Hematopoietic multipotent progenitor cell treated with erythropoietin and hydrocortisone succinate and interleukin-3 and kit ligand, for 4 days (in vitro differentiated cells): ENCODE measurements around the gene WNT3A.
"Not testable (repeated sequence)": the region's sequence is repeated elsewhere in the genome, so short reads cannot be mapped to it uniquely, and the experiment has no call there.

Experiments
- DNase-seq: peaks from one replicate; pipeline ENCODE4 v3.0.0-alpha.2; 2015

WNT3A gene

DNA sequence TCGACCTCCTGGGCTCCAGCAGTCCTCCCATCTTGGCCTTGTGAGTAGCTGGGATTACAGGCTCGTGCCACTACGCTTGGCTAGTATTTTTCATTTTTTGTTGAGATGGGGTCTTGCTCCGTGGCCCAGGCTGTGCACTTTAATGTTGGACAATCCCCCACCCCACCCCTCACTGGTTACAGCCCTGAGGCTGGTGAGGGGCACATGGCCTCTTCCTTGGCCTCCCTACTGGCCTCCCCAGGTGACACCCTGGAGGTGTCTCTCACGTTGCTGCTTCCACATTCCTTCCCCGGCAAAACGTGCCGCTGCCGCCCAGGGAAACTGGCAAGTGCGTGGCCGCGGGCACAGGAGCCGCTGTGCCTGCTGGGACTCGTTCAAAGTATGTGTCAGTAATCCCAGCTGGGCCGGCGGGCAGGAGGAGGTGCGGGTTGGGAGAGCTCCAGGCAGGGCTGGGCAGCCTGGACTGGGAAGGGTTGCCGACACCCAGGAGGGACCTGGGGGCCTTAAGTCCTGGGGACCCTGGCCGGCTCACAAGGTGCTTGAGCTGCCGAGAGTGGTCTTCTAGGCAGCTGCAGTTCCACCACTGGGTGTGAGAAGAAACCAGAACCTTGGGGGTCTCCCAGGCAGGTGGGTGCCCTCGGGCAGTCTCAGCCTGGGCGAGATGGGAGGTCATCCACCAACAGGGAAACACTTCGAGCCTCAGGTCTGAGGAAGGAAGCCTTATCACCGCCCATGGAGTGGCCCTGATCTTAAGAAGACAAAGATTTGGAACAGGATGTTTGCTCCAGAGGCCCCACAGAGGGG, 6.5 kb downstream of the WNT3A start:
- DNase-seq, result no peak

DNA sequence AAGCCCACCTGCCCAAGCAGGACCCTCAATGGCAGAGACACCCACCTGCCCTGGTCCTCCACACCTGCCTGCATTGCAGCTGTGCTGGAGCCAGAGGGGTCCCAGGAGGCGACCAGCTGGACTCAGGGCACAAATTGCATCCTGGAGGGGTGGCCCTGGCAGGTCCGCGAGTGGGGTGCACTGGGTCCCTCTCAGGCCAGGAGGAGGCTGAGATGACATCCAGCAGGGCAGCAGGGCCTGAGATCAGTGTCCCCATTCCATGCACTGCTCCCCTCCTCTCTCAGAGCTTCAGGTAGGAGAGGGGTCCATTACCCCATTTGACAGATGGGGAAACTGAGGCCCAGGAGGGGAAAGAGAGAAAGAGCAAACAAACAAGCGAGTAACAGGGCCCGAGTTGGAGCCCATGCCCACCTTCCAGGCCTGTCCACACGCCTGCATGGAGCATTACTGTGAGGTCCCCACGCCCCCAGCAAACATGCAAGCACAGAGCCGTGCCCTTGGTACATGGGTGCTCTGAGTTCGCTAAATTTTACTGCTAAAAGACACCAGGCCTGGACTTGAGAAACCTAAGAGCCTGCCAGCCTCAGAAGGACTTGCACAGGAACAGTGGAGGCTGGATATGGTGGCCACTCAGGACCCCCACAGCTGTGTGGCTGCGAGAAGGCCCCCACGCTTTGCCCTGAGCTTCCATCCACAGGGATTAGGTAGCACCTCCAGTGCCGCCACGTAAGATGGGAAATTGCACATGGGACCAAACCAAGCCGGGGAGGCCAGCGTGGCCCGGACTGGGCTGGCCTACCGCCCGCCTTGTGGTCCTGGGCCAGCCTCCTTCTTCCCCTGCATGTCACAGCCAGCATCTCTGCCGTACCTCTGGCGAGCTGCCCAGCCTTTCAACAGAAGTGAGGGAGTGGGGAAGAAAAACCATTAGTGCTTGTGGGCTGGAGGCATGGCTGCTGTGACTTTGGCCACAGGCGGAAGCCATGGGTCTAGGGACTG, 7.4 kb downstream of the WNT3A start:
- peak; percentile 72 for DNase-seq

DNA sequence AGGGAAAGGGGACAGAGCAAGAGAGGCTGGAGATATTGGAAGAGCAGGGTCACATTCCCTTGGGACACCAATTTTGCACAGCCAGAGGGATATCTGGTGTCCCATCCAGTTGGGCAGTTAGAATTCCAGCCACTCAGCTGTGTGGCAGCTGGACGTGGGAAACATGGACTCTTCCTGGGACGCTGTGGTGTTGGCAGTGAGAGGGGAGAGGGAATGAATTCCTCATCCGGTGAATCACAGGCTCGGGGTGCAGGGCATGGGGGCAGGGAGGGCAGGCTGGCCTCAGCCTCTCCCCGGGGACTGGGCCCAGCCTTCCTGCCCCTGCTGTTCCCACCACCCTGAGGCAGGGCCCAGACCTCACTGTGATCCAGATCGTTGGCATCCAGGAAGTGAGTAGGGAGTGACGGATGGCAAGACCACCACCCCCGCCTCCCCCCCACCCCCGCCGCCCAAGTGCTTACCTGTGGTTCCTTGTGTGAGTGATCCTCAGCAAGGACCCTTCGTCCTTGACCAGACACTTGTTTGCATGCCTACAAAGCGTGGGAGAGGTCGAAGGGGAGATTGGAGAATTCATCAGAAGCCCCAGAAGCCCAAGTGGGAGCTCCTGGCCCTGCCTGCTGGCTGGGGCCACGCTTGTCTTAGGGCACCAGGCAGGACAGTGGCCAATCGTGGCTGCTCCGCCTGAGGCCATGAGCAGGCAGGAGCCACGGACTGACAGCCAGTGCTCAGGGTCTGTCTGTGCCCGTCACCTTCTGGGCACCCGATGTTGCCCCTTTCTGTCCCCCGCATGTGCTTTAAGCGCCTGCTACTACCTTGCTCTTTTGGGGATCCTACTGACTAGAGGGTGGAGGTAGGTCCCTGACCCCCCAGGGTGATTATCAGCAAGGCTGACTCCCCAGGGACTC, 8.7 kb downstream of the WNT3A start:
- DNase-seq, result no peak

DNA sequence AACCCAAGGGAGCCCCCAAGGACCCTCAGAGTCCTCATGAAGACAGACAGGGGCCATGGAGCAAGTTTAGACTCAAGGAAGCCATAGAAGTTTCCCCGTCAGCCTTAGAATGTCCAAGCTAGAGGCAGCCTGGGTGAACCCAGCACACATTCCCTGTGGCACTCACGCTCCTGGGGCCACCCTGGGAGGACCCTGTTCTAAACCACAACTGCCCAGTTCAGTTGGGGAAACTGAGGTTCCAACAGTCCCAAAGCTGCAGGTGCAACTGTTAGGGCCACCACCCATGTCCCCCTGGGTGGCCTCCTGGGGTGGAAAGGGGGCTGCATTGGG, 9.3 kb downstream of the WNT3A start:
- DNase-seq, result no peak

DNA sequence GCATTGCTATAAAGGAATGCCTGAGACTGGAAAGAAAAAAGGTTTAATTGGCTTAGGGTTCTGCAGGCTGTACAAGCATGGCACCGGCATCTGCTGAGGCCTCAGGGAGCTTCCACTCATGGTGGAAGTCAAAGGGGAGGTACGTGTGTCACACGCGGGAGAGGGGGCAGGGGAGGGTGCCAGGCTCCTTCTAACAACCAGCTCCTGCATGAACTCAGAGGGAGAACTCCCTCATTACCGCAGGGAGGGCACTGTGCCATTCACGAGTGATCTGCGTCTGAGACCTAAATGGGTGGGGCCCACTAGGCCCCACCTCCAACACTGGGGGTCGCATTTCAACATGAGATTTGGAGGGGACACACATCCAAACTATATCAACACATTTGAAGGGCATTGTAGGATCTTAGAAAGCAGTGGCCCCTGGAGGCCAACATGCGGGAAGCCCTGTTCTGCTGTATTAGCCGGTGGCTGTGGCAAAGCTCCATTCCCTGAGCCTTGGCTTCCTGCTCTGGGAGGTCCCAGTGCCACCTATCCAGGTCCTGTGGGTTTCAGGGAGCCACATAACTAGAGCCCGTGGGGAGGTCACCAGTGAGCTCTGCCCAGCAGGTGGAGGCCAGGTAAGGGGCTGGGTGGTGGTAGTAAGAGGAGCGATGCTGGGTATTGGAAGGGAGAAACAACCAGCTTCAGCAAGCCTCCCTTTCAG, 10.0 kb downstream of the WNT3A start:
- DNase-seq, result no peak

DNA sequence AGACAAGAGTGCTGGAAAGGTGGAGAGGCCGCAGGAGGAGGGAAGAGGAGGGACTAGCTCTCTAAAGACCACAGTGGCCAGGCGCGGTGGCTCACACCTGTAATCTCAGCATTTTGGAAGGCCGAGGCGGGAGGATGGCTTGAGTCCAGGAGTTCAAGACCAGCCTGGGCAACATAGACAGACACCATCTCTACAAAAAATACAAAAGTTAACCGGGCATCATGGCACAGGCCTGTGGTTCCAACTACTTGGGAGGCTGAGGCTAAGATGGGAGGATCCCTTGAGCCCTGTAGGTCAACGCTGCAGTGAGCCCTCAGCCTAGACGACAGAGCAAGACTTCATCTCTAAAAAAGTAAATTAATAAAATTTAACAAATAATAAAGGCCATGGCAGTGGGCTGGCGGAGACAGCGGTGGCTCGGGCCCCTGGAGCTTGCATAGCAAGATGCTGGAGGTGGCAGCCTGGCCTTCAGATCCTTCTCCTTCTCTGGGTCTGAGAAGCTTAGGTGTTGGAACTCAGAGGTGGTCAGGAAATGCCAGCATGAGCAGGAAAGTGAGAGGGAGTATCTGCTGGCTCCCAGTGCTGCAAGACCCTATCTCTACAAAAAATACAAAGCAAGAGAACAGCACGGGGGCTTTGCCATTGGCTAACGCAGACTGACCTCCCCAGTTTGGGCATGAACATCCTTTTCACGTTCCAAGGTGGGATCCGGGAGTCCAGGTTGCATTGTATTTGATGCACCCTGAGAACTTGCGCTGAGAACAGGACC, 10.7 kb downstream of the WNT3A start:
- DNase-seq, result no peak

DNA sequence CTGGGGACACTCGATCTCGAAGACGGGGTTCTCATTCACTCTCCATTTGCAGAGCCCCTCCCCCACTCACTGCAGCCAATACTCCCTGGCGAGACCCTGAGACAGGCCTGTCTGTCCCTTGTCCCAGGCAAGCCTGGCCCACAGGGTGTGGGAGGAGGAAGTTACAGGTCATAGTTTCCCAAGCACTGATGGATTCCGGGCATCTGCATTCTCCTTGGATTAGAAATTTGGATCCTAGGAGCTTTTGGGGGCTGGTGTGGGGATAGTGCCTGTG, 11.3 kb downstream of the WNT3A start:
- DNase-seq, result no peak

DNA sequence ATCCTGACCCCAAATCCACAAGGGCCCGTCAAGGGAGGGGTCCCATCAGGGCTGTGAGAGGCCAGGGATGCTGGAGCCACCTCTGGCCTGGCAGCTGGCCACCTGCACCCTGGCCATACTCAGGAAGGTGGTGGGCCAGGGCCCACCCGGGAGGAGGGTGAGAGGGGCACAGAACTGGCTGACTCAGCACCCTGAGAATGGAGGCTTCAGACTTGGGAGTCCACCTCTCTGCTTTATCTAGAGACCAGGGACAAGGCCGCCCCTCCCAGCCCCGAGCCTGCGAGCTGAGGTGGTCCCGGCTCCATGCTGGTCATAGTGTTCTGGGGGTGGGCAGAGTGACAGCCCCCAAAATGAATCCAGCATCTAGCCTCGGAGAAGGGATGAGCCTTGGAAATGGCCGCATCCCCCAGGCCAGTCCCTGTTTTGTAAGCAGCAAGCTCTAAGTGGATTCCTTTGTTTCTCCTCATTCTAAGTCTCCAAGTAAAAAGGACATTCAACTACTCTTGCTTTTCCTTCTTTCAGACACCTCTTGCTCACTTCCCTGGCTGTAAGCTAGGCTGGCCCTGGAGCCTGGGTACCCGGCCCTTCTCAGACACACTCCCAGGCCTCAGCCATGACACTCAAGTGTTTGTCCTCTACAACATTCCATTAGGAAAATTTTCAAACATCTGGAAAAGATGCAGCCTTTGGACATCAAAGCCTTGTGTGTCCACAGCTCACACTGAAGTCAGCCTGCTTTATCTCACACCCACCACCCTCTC, 12.3 kb downstream of the WNT3A start:
- no peak for DNase-seq

DNA sequence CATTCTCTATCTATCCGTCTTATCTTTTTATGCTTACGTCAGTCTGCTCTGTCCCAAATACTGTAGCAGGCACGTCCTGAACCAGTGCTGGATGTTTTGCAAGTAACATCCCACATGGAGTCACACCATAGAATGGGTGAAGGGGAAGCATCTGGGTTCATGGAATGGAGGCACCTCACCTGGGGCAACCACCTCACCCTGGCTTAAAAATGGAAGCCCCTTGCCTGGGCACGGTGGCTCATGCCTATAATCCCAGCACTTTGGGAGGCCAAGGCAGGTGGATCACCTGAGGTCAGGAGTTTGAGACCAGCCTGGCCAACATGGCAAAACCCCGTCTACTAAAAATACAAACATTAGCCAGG, 12.9 kb downstream of the WNT3A start:
- not testable (repeated sequence) for DNase-seq

DNA sequence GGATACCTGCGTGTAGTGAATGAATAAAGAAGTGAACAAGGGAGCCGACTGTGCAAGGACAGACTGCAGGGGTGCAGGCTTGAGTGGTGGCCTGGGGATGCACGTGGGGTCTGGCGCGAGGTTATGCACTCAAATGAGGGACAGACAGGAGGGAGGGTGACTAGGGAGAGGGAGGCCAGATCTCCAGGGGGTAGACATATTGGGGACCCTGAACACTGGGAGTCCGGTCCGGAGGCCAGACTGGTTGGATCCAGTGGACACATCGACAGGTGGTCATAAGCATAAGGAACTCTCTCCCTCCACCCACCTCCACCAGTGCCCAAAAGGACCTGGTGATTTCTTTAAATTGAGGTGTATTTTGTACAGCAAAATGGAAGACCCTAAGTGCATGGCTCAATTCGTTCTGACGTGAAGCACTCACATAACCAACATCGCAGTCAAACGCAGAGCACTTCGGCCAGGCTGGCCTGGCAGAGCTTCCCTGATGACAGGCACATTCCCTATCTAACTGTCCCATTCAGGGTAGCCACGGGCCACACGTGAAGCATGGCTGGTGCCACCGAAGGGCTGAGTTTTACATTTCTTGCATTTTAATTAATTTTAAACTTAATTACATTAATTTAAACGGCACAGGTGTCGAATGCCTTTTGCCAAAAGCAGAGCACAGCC, 14.0 kb downstream of the WNT3A start:
- DNase-seq, result no peak

DNA sequence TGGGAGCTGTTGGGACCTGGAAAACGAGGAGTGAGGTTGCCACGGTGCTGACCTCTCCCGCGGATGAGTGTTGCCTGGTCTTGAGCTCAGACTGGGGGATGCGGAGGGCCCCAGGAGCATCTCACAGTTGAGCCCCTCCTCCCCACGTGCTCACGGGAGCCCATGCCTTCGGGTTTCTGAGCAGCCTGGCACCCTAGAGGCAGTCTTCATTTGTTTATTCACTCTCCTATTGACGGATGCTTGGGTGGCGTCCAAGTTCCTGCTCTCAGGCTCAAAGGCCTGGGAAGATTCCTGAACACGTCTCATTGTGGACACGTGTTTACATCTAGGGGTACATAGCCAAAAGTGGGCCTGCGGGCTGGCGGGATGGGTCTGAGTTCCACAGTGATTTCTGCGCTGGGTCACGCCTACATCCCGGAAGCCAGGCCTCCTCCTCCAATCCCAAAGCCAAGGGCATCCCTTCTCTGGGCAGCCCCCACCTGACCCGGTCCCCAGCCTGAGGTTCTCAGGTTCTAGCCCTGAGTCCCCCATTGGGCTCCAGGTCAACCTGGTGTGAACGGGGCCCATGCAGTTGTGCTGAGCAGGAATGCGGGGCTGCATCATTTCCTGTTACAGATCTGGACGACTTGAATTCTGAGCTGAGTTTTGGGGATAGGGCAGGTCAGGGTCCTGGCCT, 14.7 kb downstream of the WNT3A start:
- DNase-seq, result no peak

DNA sequence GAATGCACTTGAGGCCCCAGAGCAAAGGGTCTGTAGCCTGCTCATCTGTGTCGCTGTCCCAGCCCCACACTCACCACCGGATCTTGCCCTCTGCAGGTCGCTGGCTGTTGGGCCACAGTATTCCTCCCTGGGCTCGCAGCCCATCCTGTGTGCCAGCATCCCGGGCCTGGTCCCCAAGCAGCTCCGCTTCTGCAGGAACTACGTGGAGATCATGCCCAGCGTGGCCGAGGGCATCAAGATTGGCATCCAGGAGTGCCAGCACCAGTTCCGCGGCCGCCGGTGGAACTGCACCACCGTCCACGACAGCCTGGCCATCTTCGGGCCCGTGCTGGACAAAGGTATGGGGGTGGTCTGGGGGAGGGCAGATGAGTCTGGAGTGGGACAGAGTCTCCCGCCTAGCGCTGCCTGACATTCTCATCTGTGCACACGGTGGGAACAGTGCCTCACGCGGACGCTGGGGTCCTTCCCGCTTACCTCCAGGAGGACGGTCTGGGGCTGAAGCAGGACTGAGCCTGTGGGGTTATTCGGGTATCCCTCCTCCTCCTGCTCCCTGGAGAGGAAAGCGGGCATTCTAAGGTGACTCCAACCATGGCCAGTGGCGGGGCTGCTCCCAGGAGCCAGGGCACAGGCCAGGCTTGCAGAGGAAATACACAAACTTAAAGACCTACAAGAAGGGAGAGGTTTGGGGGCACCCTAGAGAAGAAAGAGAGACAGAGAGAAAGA, 15.9 kb downstream of the WNT3A start:
- no peak for DNase-seq

DNA sequence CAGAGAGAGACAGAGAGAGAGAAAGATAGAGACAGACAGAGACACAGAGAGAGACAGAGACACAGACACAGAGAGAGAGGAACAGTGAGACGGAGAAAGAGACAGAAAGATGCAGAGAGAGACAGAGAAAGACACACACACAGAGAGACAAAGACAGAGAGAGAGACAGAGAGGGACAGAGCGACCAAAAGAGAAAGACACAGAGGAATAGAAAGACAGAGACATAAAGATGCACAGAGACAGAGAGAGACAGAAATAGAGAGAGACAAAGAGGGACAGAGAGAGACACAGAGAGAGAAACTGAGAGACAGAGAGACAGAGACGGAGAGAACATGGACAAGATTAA, 16.5 kb downstream of the WNT3A start:
- DNase-seq, result no peak

DNA sequence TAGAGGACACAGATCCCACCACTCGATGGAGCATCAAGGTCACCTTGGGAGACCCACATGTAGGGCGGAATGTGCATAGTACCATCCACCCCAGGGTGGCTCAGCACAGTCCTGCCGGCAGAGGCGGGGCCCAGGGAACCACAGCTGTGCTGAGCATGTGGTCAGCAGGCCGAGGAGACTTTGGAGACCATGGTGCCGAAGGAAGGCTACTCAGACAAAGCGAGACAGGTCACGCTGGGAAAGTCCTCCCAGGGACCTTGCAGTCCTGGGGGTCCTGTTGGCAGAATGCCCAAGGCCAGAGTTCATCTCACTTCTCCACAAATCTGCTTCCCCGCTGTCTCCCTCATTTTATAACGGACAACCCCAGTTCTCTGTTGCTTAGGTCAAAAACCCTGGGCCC, 22.5 kb downstream of the WNT3A start:
- no peak for DNase-seq

DNA sequence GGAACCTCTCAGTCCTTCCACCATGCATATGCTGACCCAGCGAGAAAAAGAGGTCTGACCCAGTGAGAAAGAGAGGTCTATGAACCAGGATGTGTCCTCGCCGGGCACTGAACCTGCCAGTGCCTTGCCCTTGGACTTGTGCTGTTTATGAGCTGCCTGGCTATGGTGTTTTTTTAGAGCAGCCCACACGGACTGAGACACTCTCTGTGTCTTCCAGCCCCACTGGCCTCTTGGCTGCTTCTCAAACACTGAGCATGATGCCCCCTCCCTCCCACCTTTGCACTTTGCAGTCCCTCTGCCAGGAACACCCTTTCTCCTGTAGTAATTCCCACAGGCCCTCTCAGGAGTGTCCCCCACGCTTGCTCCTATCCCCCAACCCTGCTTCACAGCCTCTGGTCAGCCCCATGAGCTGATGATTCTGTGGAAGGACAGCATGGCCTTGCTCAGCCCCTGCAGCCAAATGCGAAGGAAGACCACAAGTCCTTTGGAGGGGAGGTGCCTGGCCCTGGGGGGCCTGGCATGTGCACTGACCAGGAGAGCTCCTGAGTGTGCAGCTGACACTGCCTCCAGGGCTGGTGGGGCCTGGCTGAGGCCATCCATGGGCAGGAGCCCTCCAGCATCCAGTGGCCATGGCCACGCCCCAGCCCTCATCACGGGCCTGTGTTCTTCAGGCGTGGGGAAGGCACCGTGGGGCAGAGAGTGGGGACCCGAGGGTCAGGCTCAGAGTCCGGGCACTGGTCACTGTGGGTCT, 23.8 kb downstream of the WNT3A start:
- DNase-seq, result no peak

DNA sequence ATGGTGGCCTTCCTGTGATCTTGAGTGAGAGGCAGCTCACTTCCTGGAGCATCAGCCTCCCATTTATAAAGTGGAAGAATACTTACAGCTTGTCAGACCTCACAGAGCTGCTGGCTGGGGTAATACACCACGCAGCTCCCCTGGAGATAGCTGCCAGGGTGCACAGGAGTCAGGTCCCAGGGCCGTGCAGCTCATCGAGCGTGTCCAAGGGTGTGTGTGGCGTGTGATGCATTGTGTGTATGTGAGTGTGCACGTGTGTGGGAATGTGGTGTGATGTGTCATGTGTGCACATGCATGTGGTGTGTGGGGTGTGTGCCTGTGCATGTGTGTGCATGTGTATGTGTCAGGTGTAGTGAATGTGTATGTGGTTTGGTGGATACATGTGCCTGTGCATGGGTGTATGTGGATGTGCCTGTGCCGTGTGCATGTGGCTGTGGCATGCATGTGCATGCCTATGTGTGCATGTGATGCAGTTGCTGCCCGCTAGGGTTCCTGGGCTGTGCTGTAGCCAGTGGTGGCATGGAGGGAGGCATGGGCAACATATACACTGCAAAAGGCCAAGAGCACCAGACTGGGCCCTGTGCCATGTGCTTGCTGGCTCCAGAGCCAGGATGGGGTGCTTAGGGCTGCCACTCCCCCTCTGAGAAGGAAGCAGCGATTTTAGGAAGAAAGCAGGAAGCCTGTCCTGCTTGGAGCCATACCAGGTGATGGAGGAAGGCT, 24.6 kb downstream of the WNT3A start:
- DNase-seq, result no peak

DNA sequence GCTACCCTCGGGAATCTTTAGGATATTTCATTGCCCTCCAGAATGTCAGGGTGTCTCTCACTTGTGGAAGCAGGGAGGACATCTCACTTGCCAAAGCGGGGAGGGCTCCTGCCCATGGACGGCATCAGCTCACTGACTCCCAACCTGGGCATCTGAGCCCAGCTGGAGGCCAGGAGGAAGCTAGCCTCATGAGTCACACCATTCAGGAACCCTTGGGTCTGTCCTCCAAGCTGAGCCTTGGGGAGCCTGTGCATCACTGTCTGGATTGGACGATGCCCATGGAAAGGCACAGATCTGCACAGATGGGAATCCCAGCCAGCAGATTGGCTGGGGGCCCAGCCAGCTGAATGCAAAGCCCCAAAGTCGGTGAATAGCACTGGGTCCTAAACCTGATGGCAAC, 25.2 kb downstream of the WNT3A start:
- no peak for DNase-seq

DNA sequence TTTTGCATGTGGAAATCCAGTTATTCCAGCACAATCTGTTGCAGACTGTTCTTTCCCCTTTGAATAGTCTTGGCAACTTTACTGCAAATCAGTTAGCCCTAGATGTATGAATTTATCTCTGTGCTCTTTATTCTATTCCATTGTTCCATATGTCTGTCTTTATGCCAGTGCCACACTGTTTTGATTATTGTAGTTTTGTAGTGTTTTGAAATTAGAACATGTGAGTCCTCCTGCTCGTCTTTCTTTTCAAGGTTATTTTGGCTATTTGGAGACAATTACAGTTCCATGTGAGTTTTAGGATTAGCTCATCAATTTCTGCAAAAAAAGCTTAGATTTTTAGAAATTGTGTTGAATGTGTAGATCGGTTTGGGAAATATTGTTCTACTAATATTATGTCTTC, 26.6 kb downstream of the WNT3A start:
- no peak for DNase-seq
